Coronary artery (tissue), 2 donors: ENCODE results near the gene MUSK.

Experiments
- DNase-seq: peaks from one replicate; pipeline ENCODE4 v3.0.0-alpha.2; 2017; ENCODE audit warnings: low spot score
- H3K27ac ChIP-seq, 2 donors: fragments of 200-600 bp; sonication (generic); one replicate each; pipeline ENCODE4 v1.5.1; 2016 to 2019
- H3K4me3 ChIP-seq: fragments of 200-600 bp; sonication (generic); 2 replicates; pipeline ENCODE4 v1.5.1; 2016; ENCODE audit warnings: mild to moderate bottlenecking, moderate library complexity
- TF ChIP-seq, protein P1 (sequence below): fragments of 200-600 bp; sonication (generic); IDR thresholded peaks from one replicate; pipeline ENCODE4 v1.5.1; 2019; ENCODE audit warnings: antibody characterized with exemption

MUSK gene

DNA sequence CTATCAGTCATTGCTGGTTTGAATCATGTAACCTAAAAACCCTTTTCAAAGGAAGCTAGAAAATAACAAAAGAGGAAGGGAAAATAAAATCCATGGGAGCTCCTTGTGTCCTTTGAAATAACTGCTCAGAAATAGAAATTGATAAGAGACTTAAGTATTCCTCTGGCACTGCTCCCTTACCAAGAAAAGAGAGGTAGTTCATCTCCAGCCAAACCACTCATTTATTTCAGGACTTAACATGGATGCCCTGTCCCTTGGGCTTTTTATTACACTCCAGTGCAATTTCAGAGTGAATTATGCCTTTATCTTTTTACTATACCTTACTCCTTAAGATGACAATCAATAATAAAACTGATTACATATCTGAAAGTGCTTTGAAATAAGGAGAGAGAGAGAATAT, 61.0 kb downstream of the MUSK start:
- Histone ChIP-seq H3K27ac (no peak overlapping the region), H3K4me3 (no peak overlapping the region)
- no peak for DNase-seq
- TF ChIP-seq, protein P1, sequence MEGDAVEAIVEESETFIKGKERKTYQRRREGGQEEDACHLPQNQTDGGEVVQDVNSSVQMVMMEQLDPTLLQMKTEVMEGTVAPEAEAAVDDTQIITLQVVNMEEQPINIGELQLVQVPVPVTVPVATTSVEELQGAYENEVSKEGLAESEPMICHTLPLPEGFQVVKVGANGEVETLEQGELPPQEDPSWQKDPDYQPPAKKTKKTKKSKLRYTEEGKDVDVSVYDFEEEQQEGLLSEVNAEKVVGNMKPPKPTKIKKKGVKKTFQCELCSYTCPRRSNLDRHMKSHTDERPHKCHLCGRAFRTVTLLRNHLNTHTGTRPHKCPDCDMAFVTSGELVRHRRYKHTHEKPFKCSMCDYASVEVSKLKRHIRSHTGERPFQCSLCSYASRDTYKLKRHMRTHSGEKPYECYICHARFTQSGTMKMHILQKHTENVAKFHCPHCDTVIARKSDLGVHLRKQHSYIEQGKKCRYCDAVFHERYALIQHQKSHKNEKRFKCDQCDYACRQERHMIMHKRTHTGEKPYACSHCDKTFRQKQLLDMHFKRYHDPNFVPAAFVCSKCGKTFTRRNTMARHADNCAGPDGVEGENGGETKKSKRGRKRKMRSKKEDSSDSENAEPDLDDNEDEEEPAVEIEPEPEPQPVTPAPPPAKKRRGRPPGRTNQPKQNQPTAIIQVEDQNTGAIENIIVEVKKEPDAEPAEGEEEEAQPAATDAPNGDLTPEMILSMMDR, result no peak

DNA sequence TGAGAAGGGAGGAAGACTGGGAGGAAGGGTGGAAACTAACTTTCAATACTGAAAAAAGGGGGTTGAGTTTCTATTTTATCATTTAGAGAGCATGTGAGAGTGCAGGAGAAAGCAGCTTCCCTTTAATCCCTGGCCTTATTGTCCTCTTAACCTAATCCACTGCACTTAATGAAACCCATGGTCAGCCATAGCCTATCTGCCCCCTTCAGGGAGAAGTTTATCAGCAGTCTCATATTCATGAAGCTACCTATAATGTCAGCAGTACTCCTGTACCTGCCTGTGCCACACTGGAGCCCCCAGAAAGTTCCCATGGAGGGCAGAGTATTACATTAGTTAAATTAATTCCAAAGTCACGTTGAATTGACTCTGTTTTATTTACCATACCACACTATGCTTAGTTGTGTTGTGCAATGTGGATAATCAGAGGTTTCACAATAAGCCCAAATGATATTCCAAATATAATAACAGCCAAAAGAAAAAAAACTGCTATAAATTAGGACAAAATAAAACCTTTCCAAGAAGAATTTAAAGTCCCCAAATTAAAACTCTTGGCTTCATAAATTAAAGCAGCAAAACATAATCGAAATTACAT, 62.9 kb downstream of the MUSK start:
- no peak for DNase-seq
- H3K27ac ChIP-seq, result no peak overlapping the region
- H3K4me3 ChIP-seq, result no peak overlapping the region
- TF ChIP-seq, protein P1, result no peak

DNA sequence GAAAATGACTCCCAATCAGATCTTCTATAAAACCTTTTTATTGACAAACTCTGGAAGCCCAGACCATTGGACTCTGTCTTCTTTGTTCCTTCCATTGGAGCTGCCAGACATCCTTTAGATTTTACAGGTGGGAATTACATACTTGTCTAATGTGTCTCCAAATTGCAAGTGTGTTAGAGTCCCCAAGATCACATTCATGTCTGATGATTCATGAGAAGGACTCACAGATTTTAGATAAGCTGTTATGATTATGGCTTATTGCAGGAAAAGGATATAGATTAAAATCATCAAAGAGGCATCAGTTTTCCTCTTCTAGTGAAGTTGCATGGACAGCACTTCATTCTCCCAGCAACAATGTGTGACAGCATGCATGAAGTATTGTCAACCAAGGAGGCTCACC, 70.4 kb downstream of the MUSK start:
- no peak overlapping the region for H3K4me3 ChIP-seq
- H3K27ac ChIP-seq, result no peak overlapping the region
- no peak for DNase-seq

DNA sequence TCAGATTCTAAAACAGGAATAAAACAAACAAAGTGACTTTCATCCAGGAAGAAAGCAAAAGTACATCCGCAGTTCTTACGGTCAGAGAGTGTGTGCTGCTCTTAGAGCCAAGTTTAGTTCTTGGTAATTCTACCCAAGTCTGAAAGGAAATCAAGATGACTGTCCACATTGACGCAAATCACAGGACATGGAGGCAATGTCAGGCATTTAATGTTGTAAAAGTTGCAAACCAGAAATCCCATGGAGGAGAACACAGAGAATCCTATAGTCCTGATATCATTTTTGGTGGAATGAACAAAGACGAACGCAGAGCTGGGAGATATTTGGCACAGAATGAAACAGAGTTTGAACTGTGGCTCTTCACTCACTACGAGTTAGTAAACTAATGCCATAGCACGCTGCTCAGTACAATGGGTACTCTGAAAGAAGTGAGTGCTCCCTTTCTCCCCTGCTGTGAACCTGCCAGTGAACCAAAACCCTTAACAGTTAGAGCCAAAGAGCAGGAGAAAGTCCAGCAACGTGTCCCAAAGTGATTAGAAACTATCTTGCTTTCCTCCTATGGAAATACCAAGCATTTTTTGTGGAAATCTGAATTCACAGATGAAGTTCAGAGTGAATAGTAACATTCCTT, 74.3 kb downstream of the MUSK start:
- TF ChIP-seq, protein P1, result no peak
- Histone ChIP-seq H3K27ac (peak overlapping the region; percentile 79 to 83), H3K4me3 (peak overlapping the region; percentile 40)
- no peak for DNase-seq

More for the DNA sequence above, 70.4 kb downstream of the MUSK start:
- TF ChIP-seq, protein P1, result no peak

DNA sequence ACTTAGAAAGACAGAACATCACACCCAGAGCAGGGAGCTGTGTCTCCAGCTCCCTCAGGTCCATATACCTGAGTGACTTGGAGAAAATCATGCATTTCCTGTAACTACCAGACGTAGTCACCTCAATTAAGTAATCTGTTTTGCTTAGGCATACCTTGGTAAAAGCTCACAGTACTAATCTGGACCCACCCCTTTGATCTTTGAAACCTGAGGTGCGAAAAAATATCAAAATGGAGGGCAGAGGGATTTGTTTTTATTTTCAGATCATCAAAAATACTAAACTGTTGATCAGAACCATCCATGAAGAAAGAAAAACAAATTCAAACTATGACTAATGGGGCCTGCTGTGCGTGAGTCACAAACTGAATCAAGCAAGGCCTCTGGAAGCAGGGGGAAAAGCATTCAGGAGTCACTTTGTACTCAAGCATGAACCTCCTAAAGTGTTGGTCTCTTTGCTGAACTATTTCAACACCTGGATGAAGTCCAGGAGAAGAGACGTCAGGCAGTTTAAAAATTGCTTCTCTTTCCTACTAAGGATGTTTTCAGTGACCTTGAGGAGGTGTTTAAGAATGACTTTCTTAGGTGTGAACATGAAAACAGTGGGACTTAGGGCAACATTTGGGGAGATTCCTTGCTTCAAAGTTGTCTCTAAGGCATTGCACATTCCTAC, 76.3 kb downstream of the MUSK start:
- H3K4me3 ChIP-seq, result no peak overlapping the region
- DNase-seq, result no peak
- TF ChIP-seq, protein P1, result no peak
- peak overlapping the region; percentile 79 to 89 for H3K27ac ChIP-seq

DNA sequence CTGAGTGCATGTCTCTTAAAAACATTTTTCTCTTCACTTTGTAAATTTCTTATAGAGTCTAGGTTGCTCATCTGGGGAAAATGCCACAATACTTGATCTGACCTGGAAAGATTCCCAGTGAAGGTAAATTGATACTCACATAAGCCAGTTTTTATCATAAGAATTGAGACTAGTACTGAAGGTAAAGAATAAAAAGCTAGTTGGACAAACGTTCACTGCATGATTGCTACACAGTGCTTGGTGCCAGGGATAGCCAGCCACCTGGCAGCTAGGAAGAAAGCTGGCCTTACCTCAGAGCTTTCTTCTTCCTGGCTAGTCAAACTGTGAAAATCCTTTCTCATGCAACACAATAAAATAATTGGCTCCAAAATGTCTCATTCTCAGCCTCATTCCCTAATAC, 77.1 kb downstream of the MUSK start:
- DNase-seq, result no peak
- TF ChIP-seq, protein P1, result no peak
- H3K27ac ChIP-seq, result peak overlapping the region; percentile 79 to 89
- H3K4me3 ChIP-seq, result no peak overlapping the region
